Common myeloid progenitor, CD34-positive (primary cell): ENCODE results near the gene DOHH. TPM values are rescaled to one million over a fixed set of nuclear protein-coding genes. Genes with fewer than 3 reads are reported as not detected.

ENCODE experiments used
- CTCF ChIA-PET: fragments of 350-600 bp; sonication (Branson Sonifier 250); formaldehyde crosslinking; loops from one replicate; lab custom pipeline; 2021; ENCODE audit warnings: antibody characterized with exemption; lab: Charles Lee
- POLR2A ChIA-PET: fragments of 350-600 bp; sonication (Branson Sonifier 250); formaldehyde crosslinking; loops from one replicate; lab custom pipeline; 2021; ENCODE audit warnings: antibody characterized with exemption; lab: Charles Lee
- DNase-seq, 3 donors: peaks; one replicate each; pipeline versions ENCODE4 v3.0.0 to v3.0.0-alpha.2; 2013
- H3K27ac ChIP-seq, 2 experiments: 1 replicate in 1 of 2; 2 replicates in 1 of 2; pipeline ENCODE4 v1.7.0; 2013; ENCODE audit warnings: inconsistent platforms in 2 of 2, low read length in 2 of 2, mild to moderate bottlenecking in 2 of 2, low read depth in 1 of 2, moderate library complexity in 1 of 2; ENCODE audit not compliant: severe bottlenecking in 2 of 2, insufficient read depth in 1 of 2, poor library complexity in 1 of 2
- H3K27me3 ChIP-seq, 5 experiments: replicated peaks in 2 of 5; 1 replicate in 3 of 5; 2 replicates in 2 of 5; pipeline versions ENCODE4 v1.6.1 to v1.7.0; 2013; ENCODE audit warnings: low read length in 4 of 5, mild to moderate bottlenecking in 2 of 5, moderate library complexity in 2 of 5, inconsistent platforms in 1 of 5; ENCODE audit not compliant: insufficient read depth in 5 of 5, control insufficient read depth in 4 of 5
- H3K36me3 ChIP-seq, 4 experiments: 1 replicate in 2 of 4; 2 replicates in 2 of 4; pipeline versions ENCODE4 v1.6.1 to v1.7.0; 2013; ENCODE audit warnings: low read length in 3 of 4, control low read depth in 1 of 4, mild to moderate bottlenecking in 1 of 4; ENCODE audit not compliant: control insufficient read depth in 4 of 4, insufficient read depth in 4 of 4
- H3K4me1 ChIP-seq, 4 experiments: 1 replicate in 3 of 4; 2 replicates in 1 of 4; pipeline versions ENCODE4 v1.6.1 to v1.7.1; 2013; ENCODE audit warnings: low read length in 3 of 4, mild to moderate bottlenecking in 3 of 4, control low read depth in 1 of 4, inconsistent platforms in 1 of 4, moderate library complexity in 1 of 4; ENCODE audit not compliant: control insufficient read depth in 4 of 4, insufficient read depth in 4 of 4; ENCODE audit errors: control extremely low read depth in 1 of 4
- H3K4me3 ChIP-seq, 7 experiments: 1 replicate in 4 of 7; 2 replicates in 3 of 7; pipeline versions ENCODE4 v1.5.1 to v1.7.0; 2013; ENCODE audit warnings: mild to moderate bottlenecking in 7 of 7, low read length in 6 of 7, moderate library complexity in 6 of 7, inconsistent platforms in 2 of 7, low read depth in 2 of 7, control low read depth in 1 of 7; ENCODE audit not compliant: insufficient read depth in 4 of 7, control insufficient read depth in 1 of 7; ENCODE audit errors: extremely low read depth in 1 of 7
- H3K9me3 ChIP-seq, 5 experiments: 1 replicate in 4 of 5; 2 replicates in 1 of 5; pipeline versions ENCODE4 v1.6.1 to v1.7.1; 2013; ENCODE audit warnings: low read length in 4 of 5, mild to moderate bottlenecking in 2 of 5, inconsistent platforms in 1 of 5, low read depth in 1 of 5, moderate library complexity in 1 of 5; ENCODE audit not compliant: control insufficient read depth in 4 of 5, insufficient read depth in 2 of 5; ENCODE audit errors: control extremely low read depth in 1 of 5
- WGBS: methylation state at CpG from one replicate; pipeline ENCODE4 v1.1.5; 2013; ENCODE audit not compliant: insufficient coverage; 5-methylcytosine and 5-hydroxymethylcytosine counted together
- polyA plus RNA-seq: library from polyadenylated mRNA; unstranded; fragments of 120-200 nt; gene quantifications from one replicate; pipeline ENCODE4 v1.2.1, GENCODE V29; 2013

The DOHH gene
- polyA plus RNA-seq = 6.2 TPM

- DNase-seq = peak; percentile 97 to 99 (median 97)
- CTCF ChIA-PET = interaction anchor here (0.8 to 7.1 kb wide), 4 partner anchors 14 to 28 kb away, joined by 3 to 38 read pairs (median 9); partner anchors contain the start of genes SMIM24 and SMIM44
- Histone ChIP-seq H3K9me3 (no peaks in the 10 kb centered on the region), H3K4me1 (peaks cover 0 to 22% (median 20%) of the 10 kb centered on the region in 4 experiments), H3K27me3 (no peaks in the 10 kb centered on the region), H3K4me3 (peak within 1 kb of the TSS; percentile 80 to 99 (median 90)), H3K27ac (peak within 1 kb of the TSS; percentile 98 to 99), H3K36me3 (peaks cover 0 to 18% (median 9%) of the 10 kb centered on the region in 4 experiments)
- POLR2A ChIA-PET = interaction anchor here (1.1 to 1.2 kb wide), 2 partner anchors 21 to 22 kb away, joined by 3 read pairs; no protein-coding TSS in a partner anchor
- WGBS = 0% methylated on average over 49 of the region's 52 CpGs
Measured at GRCh38 chr19:3500429-3501101, at the start of gene DOHH. TSS of gene DOHH (minus strand) at chr19:3500674. CDS start at chr19:3496814, 3,860 bp downstream.

- POLR2A ChIA-PET = no interaction called here
- Histone ChIP-seq H3K36me3 (peaks cover 2 to 48% (median 17%) of the 10 kb centered on the region in 4 experiments), H3K4me1 (peaks cover 3 to 32% (median 23%) of the 10 kb centered on the region in 4 experiments), H3K9me3 (no peaks in the 10 kb centered on the region), H3K27ac (no peak overlapping the region), H3K4me3 (no peak overlapping the region), H3K27me3 (no peaks in the 10 kb centered on the region)
- WGBS = 100% methylated on average over 6 of the region's 10 CpGs
- DNase-seq = no peak
- CTCF ChIA-PET = interaction anchor here (1.1 kb wide), 1 partner anchor 41 kb away, joined by 4 read pairs; no protein-coding TSS in a partner anchor
Measured at GRCh38 chr19:3549816-3550215, 49.3 kb upstream of the DOHH start.

GRCh38 chr19:3548606-3549005 is 48.1 kb upstream of the DOHH start:
- Histone ChIP-seq H3K4me3 (no peak overlapping the region), H3K27ac (no peak overlapping the region), H3K36me3 (peaks cover 2 to 60% (median 24%) of the 10 kb centered on the region in 4 experiments), H3K27me3 (no peaks in the 10 kb centered on the region), H3K4me1 (peaks cover 0 to 23% (median 11%) of the 10 kb centered on the region in 4 experiments), H3K9me3 (no peaks in the 10 kb centered on the region)
- ChIA-PET CTCF (interaction anchor here (1.1 to 2.1 kb wide), 4 partner anchors 8 to 42 kb away, joined by 4 to 5 read pairs (median 4); partner anchors contain the start of genes GIPC3 and MFSD12), POLR2A (no interaction called here)
- 86% methylated on average over 14 of the region's 14 CpGs for WGBS
- peak in 2 of 3 donors; percentile 48 to 50 for DNase-seq

- no peaks in the 10 kb centered on the region for H3K9me3 ChIP-seq
- no peak overlapping the region for H3K27ac ChIP-seq
- no peak overlapping the region for H3K4me3 ChIP-seq
- ChIA-PET POLR2A (no interaction called here), CTCF (interaction anchor here (1.4 to 2.1 kb wide), 2 partner anchors 9 to 22 kb away, joined by 4 read pairs; partner anchors contain the start of gene MFSD12)
- H3K27me3 ChIP-seq = no peaks in the 10 kb centered on the region
- no peak for DNase-seq
- peaks cover 2 to 67% (median 26%) of the 10 kb centered on the region in 4 experiments for H3K36me3 ChIP-seq
- 94% methylated on average over 31 of the region's 36 CpGs for WGBS
- H3K4me1 ChIP-seq = peaks cover 0 to 18% (median 6%) of the 10 kb centered on the region in 4 experiments
Measured at GRCh38 chr19:3547767-3548282, 47.4 kb upstream of the DOHH start.

GRCh38 chr19:3547301-3547731 is 46.8 kb upstream of the DOHH start:
- POLR2A ChIA-PET = no interaction called here
- DNase-seq = no peak
- 98% methylated on average over 14 of the region's 15 CpGs for WGBS

GRCh38 chr19:3546119-3546518 is 45.6 kb upstream of the DOHH start:
- H3K36me3 ChIP-seq = peaks cover 2 to 65% (median 28%) of the 10 kb centered on the region in 4 experiments
- no peak overlapping the region for H3K27ac ChIP-seq
- H3K4me3 ChIP-seq = no peak overlapping the region
- H3K9me3 ChIP-seq = no peaks in the 10 kb centered on the region
- H3K4me1 ChIP-seq = peaks cover 0 to 13% (median 1%) of the 10 kb centered on the region in 4 experiments
- POLR2A ChIA-PET = no interaction called here
- H3K27me3 ChIP-seq = no peaks in the 10 kb centered on the region
- 95% methylated on average over 21 of the region's 23 CpGs for WGBS
- CTCF ChIA-PET = interaction anchor here (0.7 to 4.4 kb wide), 10 partner anchors 9 to 117 kb away, joined by 3 to 25 read pairs (median 4); partner anchors contain the start of gene MFSD12
- DNase-seq = no peak

More at GRCh38 chr19:3547301-3547731, 46.8 kb upstream of the DOHH start:
- H3K9me3 ChIP-seq = no peaks in the 10 kb centered on the region
- no peaks in the 10 kb centered on the region for H3K27me3 ChIP-seq
- peaks cover 0 to 13% (median 1%) of the 10 kb centered on the region in 4 experiments for H3K4me1 ChIP-seq
- H3K27ac ChIP-seq = no peak overlapping the region
- no peak overlapping the region for H3K4me3 ChIP-seq
- peaks cover 2 to 69% (median 28%) of the 10 kb centered on the region in 4 experiments for H3K36me3 ChIP-seq
- CTCF ChIA-PET = interaction anchor here (1.1 to 2.1 kb wide), 3 partner anchors 10 to 61 kb away, joined by 3 to 4 read pairs (median 4); partner anchors contain the start of gene MFSD12
